Activated CD8-positive, alpha-beta T cell treated with anti-CD3 and anti-CD28 coated beads for 36 hours (primary cell): ENCODE results near the gene PNCK. TPM values are rescaled to one million over a fixed set of nuclear protein-coding genes. Genes with fewer than 3 reads are reported as not detected.
"Not testable (repeated sequence)": the region's sequence is repeated elsewhere in the genome, so short reads cannot be mapped to it uniquely, and the experiment has no call there.

Experiments
- ATAC-seq: fragments of 200-7000 bp; cut with Tn5 transposase; one replicate; pipeline ENCODE4 v1.10.0; 2021; ENCODE audit warnings: mild to moderate bottlenecking, moderate library complexity
- CTCF ChIA-PET: fragments of 350-600 bp; sonication (Branson Sonifier 250); formaldehyde crosslinking; loops from one replicate; lab custom pipeline; 2021; ENCODE audit warnings: antibody characterized with exemption; lab: Charles Lee
- POLR2A ChIA-PET: fragments of 350-600 bp; sonication (Branson Sonifier 250); formaldehyde crosslinking; loops from one replicate; lab custom pipeline; 2021; ENCODE audit warnings: antibody characterized with exemption; lab: Charles Lee
- DNase-seq: peaks from one replicate; pipeline ENCODE4 v3.0.0-alpha.2; 2020
- H3K27ac Mint-ChIP-seq: one replicate; pipeline ENCODE4 v1.8.0; 2021; ENCODE audit warnings: mild to moderate bottlenecking, mixed read lengths
- H3K27me3 Mint-ChIP-seq: one replicate; pipeline ENCODE4 v1.8.0; 2021; ENCODE audit warnings: mixed read lengths
- H3K36me3 Mint-ChIP-seq: one replicate; pipeline ENCODE4 v1.8.0; 2021; ENCODE audit warnings: low read depth, mixed read lengths
- H3K4me1 Mint-ChIP-seq: one replicate; pipeline ENCODE4 v1.8.0; 2021; ENCODE audit warnings: low read depth, mixed read lengths
- H3K4me3 Mint-ChIP-seq: one replicate; pipeline ENCODE4 v1.8.0; 2021; ENCODE audit warnings: mild to moderate bottlenecking, moderate library complexity, mixed read lengths
- H3K9me3 Mint-ChIP-seq: one replicate; pipeline ENCODE4 v1.8.0; 2021; ENCODE audit warnings: mixed read lengths
- intact Hi-C: fragments of 100-400 bp; cut with micrococcal nuclease; formaldehyde crosslinking; loops from one replicate; pipeline ENCODE4 v1.10.0; 2022
- total RNA-seq, 2 experiments: library from RNA; stranded (reverse); gene quantifications; one replicate each; pipeline ENCODE4 v1.2.3, GENCODE V29; 2021
- TF ChIP-seq, protein P1 (sequence below): fragments of 200-600 bp; IDR thresholded peaks from one replicate; pipeline ENCODE4 v1.8.0; 2022; ENCODE audit warnings: antibody characterized with exemption, mild to moderate bottlenecking

Gene PNCK
- total RNA-seq, 2 experiments from 2014 or later: 0.70 to 1.1 TPM

DNA sequence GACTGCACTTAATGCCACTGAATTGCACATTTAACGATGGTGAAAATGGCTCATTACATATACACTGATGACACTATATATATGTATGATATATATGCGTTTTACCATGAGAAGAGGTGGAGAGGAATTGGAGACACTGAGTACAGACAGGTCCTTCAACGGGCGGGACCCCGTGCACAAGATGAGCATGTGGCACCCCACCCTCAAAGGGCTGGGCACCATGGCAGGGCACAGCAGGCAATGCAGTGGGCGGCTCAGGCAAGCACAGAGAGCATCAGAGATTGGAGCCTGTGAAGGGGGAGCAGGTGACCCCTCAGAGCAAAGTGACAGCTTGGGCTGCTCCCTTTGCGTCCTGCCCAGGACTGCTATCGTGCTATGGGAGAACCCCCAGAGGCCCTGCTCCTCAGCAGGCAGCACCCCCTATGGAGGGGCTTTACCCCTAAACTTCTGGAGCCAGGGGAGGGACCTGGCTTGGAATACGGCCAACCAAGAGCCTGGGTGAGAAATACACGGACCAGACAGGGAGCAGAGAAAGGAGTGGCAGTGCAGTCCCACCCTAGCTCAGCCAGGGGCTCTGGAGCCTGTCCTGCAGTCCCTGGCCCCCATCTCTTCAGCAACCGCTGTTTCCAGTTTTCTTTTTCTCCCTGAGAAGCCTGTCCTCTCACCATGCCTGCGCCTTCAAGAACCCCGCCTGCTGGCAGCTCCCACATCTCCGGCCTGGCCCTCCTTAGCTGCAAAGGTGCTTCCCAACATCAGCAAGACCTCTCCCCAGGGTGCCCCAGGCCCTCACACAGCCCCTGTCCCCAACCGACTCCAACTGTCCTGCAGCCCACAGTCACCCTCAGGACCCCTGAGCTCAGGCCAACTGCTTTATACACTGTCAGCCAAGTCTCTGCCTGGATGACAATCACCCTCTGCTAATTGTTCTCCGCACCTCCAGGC lies 24.6 kb upstream of the PNCK start:
- ATAC-seq (no peak), DNase-seq (no peak)
- Mint-ChIP-seq H3K4me3 (no peak overlapping the region), H3K27ac (peak overlapping the region; percentile 39), H3K9me3 (no peaks in the 10 kb centered on the region), H3K27me3 (no peaks in the 10 kb centered on the region), H3K36me3 (peaks cover 4% of the 10 kb centered on the region), H3K4me1 (no peaks in the 10 kb centered on the region)
- ChIA-PET POLR2A (no interaction called here), CTCF (no interaction called here)
- intact Hi-C loops: no loop called here
- TF ChIP-seq, protein P1, sequence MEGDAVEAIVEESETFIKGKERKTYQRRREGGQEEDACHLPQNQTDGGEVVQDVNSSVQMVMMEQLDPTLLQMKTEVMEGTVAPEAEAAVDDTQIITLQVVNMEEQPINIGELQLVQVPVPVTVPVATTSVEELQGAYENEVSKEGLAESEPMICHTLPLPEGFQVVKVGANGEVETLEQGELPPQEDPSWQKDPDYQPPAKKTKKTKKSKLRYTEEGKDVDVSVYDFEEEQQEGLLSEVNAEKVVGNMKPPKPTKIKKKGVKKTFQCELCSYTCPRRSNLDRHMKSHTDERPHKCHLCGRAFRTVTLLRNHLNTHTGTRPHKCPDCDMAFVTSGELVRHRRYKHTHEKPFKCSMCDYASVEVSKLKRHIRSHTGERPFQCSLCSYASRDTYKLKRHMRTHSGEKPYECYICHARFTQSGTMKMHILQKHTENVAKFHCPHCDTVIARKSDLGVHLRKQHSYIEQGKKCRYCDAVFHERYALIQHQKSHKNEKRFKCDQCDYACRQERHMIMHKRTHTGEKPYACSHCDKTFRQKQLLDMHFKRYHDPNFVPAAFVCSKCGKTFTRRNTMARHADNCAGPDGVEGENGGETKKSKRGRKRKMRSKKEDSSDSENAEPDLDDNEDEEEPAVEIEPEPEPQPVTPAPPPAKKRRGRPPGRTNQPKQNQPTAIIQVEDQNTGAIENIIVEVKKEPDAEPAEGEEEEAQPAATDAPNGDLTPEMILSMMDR: no peak

- ATAC-seq, CTCF ChIA-PET, H3K27ac Mint-ChIP-seq, POLR2A ChIA-PET, H3K36me3 Mint-ChIP-seq, H3K4me3 Mint-ChIP-seq, H3K4me1 Mint-ChIP-seq, DNase-seq, H3K9me3 Mint-ChIP-seq, H3K27me3 Mint-ChIP-seq, intact Hi-C loops: not testable (repeated sequence)
Measured at GRCh38 chrX:153696986-153697722, 23.5 kb upstream of the PNCK start.

DNA sequence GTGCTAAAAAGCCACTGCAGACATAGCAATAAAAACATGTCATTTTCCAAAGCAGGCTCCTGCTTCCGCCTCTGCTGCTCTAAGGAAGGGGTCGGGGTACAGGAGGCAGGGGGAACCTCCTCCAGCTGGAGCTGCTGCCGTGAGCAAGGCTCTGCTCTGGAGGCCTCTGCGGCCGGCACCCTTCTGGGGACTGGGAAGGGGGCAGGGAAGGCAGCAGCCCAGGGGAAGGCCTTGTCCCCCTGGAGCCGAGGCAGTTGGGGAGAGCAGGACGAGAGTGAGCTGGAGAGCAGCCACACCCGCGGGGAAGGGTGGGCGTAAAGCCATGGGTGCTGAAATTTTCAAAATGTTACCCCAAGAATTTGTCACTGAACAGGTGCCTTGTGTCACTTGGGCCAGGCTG lies 22.9 kb upstream of the PNCK start:
- not testable (repeated sequence) for H3K36me3 Mint-ChIP-seq, H3K4me3 Mint-ChIP-seq

DNA sequence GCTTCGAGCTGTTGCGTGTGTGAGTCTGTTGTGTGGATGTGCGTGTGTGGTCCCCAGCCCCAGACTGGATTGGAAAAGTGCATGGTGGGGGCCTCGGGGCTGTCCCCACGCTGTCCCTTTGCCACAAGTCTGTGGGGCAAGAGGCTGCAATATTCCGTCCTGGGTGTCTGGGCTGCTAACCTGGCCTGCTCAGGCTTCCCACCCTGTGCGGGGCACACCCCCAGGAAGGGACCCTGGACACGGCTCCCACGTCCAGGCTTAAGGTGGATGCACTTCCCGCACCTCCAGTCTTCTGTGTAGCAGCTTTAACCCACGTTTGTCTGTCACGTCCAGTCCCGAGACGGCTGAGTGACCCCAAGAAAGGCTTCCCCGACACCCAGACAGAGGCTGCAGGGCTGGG lies 22.5 kb upstream of the PNCK start:
- no peak for DNase-seq
- intact Hi-C loops: no loop called here
- TF ChIP-seq, protein P1: no peak
- Mint-ChIP-seq H3K4me3 (no peak overlapping the region), H3K9me3 (no peaks in the 10 kb centered on the region), H3K27me3 (no peaks in the 10 kb centered on the region), H3K36me3 (peaks cover 4% of the 10 kb centered on the region), H3K27ac (no peak overlapping the region), H3K4me1 (no peaks in the 10 kb centered on the region)
- no peak for ATAC-seq
- ChIA-PET POLR2A (no interaction called here), CTCF (no interaction called here)

More for the DNA sequence above, 22.9 kb upstream of the PNCK start:
- H3K27me3 Mint-ChIP-seq, intact Hi-C loops, ATAC-seq, CTCF ChIA-PET, H3K9me3 Mint-ChIP-seq, DNase-seq, H3K4me1 Mint-ChIP-seq, H3K27ac Mint-ChIP-seq, POLR2A ChIA-PET: not testable (repeated sequence)

GRCh38 chrX:153694687-153695270 lies 21.2 kb upstream of the PNCK start:
- H3K27me3 Mint-ChIP-seq: peaks cover under 1% of the 10 kb centered on the region
- intact Hi-C loops: no loop called here
- POLR2A ChIA-PET: no interaction called here
- H3K9me3 Mint-ChIP-seq: no peaks in the 10 kb centered on the region
- DNase-seq (no peak), ATAC-seq (no peak)
- CTCF ChIA-PET: no interaction called here
- H3K4me3 Mint-ChIP-seq: no peak overlapping the region
- no peaks in the 10 kb centered on the region for H3K4me1 Mint-ChIP-seq
- no peak overlapping the region for H3K27ac Mint-ChIP-seq
- H3K36me3 Mint-ChIP-seq: peaks cover 4% of the 10 kb centered on the region
- TF ChIP-seq, protein P1: no peak

DNA sequence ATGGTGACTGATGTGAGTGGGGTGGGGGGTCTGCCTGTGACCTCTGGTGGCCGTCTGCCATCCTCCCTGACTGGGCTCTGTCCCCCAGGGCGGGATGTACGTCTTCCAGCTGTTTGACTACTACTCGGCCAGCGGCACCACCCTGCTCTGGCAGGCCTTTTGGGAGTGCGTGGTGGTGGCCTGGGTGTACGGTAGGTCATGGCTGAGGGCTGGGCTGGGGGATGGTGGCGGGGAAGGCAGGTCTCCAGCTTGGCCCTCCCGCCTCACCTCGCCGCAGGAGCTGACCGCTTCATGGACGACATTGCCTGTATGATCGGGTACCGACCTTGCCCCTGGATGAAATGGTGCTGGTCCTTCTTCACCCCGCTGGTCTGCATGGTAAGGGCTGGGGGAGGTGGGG lies 20.6 kb upstream of the PNCK start:
- ATAC-seq, H3K27ac Mint-ChIP-seq, H3K27me3 Mint-ChIP-seq, DNase-seq, H3K4me1 Mint-ChIP-seq, H3K9me3 Mint-ChIP-seq, H3K36me3 Mint-ChIP-seq, CTCF ChIA-PET, POLR2A ChIA-PET, intact Hi-C loops, H3K4me3 Mint-ChIP-seq: not testable (repeated sequence)
